HepG2 (cell line): ENCODE data around the gene FAM98A. TPM values are rescaled to one million over a fixed set of nuclear protein-coding genes. Genes with fewer than 3 reads are reported as not detected.

ENCODE experiments used
- BORCS8-MEF2B ChIP-seq: sonication (generic); formaldehyde crosslinking; IDR thresholded peaks from 2 replicates; pipeline ENCODE4 v1.8.0; 2022; ENCODE audit warnings: mild to moderate bottlenecking, missing genetic modification reagents
- FOXC1 ChIP-seq: sonication (generic); formaldehyde crosslinking; IDR thresholded peaks from 2 replicates; pipeline ENCODE4 v1.8.0; 2022; ENCODE audit warnings: mild to moderate bottlenecking, missing genetic modification reagents, borderline replicate concordance
- HOXA7 ChIP-seq: sonication (generic); formaldehyde crosslinking; IDR thresholded peaks from 2 replicates; pipeline ENCODE4 v1.8.1; 2022; ENCODE audit warnings: mild to moderate bottlenecking, missing genetic modification reagents, moderate library complexity
- MIER2 ChIP-seq: IDR thresholded peaks from 2 replicates; pipeline ENCODE4 v1.6.1; 2016; ENCODE audit warnings: missing biosample characterization, missing genetic modification reagents
- MXD4 ChIP-seq: IDR thresholded peaks from 2 replicates; pipeline ENCODE4 v1.6.1; 2016; ENCODE audit warnings: mild to moderate bottlenecking, missing biosample characterization, missing genetic modification reagents
- NCOR1 ChIP-seq: fragments of 200-600 bp; sonication (generic); IDR thresholded peaks from 2 replicates; pipeline ENCODE4 v1.7.0; 2017; ENCODE audit warnings: antibody characterized with exemption, low read length, borderline replicate concordance
- NFYC ChIP-seq: IDR thresholded peaks from 2 replicates; pipeline ENCODE4 v1.6.1; 2016; ENCODE audit warnings: missing genetic modification reagents, missing compliant biosample characterization
- NONO ChIP-seq, 2 experiments: fragments of 450-650 bp in 1 of 2; sonication (generic) in 1 of 2; formaldehyde crosslinking in 1 of 2; IDR thresholded peaks in 1 of 2; conservative IDR thresholded peaks in 1 of 2; 2 replicates each; pipeline versions ENCODE4 v1.6.1 to v1.8.0; 2017 to 2022; ENCODE audit warnings: mild to moderate bottlenecking in 1 of 2, missing genetic modification reagents in 1 of 2, moderate library complexity in 1 of 2
- NR3C1 ChIP-seq: sonication (generic); formaldehyde crosslinking; IDR thresholded peaks from 2 replicates; pipeline ENCODE4 v1.4.0; 2020; ENCODE audit warnings: missing genetic modification reagents
- PAF1 ChIP-seq: IDR thresholded peaks from 2 replicates; pipeline ENCODE4 v1.6.1; 2016; ENCODE audit warnings: missing genetic modification reagents, missing compliant biosample characterization
- POLR2AphosphoS5 ChIP-seq: IDR thresholded peaks from 2 replicates; pipeline ENCODE4 v1.6.1; 2012; ENCODE audit warnings: low read depth, low read length
- REXO4 ChIP-seq: sonication (generic); formaldehyde crosslinking; IDR thresholded peaks from 2 replicates; pipeline ENCODE4 v1.8.0; 2022; ENCODE audit warnings: missing genetic modification reagents, mild to moderate bottlenecking, borderline replicate concordance
- SRSF1 ChIP-seq: fragments of 200-400 bp; formaldehyde crosslinking; optimal IDR thresholded peaks from 2 replicates; pipeline ENCODE3; 2017; ENCODE audit warnings: mild to moderate bottlenecking, low read depth, low read length, moderate library complexity
- TEAD2 ChIP-seq: sonication (generic); formaldehyde crosslinking; IDR thresholded peaks from 2 replicates; pipeline ENCODE4 v1.9.0; 2021; ENCODE audit warnings: missing genetic modification reagents
- ZNF225 ChIP-seq: sonication (generic); formaldehyde crosslinking; IDR thresholded peaks from 2 replicates; pipeline ENCODE4 v1.4.0; 2020; ENCODE audit warnings: mild to moderate bottlenecking, missing genetic modification reagents
- ZNF253 ChIP-seq: sonication (generic); formaldehyde crosslinking; IDR thresholded peaks from 2 replicates; pipeline ENCODE4 v1.8.0; 2022; ENCODE audit warnings: mild to moderate bottlenecking, missing genetic modification reagents, borderline replicate concordance
- ZNF292 ChIP-seq: sonication (generic); formaldehyde crosslinking; IDR thresholded peaks from 2 replicates; pipeline ENCODE4 v1.8.1; 2022; ENCODE audit warnings: mild to moderate bottlenecking, low read depth, missing genetic modification reagents, borderline replicate concordance
- ZNF558 ChIP-seq: sonication (generic); formaldehyde crosslinking; IDR thresholded peaks from 2 replicates; pipeline ENCODE4 v1.9.0; 2022; ENCODE audit warnings: mild to moderate bottlenecking, missing genetic modification reagents, borderline replicate concordance
- polyA plus RNA-seq, 8 experiments: library from polyadenylated mRNA; depleted of rRNA in 3 of 8; stranded (reverse) in 7 of 8; unstranded in 1 of 8; fragments of >200 nt; fragmentation: Illumina TruSeq in 4 of 8; extraction: Trizol in 4 of 8; gene quantifications; 2 replicates each; pipeline versions ENCODE4 v1.2.1 to v1.2.3, GENCODE V29; 2011 to 2016; ENCODE audit warnings: low read depth in 4 of 8, missing spikeins in 1 of 8, mixed read lengths in 1 of 8; ENCODE audit not compliant: insufficient read depth in 1 of 8
- total RNA-seq, 5 experiments: library from RNA; depleted of rRNA; stranded (reverse); fragments of >200 nt; fragmentation: Illumina TruSeq; extraction: Trizol; gene quantifications; 2 replicates each; pipeline ENCODE4 v1.2.3, GENCODE V29; 2016; ENCODE audit warnings: low read depth in 1 of 5
- TF ChIP-seq, protein P1 (sequence below): sonication (generic); formaldehyde crosslinking; IDR thresholded peaks from 2 replicates; pipeline ENCODE4 v1.5.0; 2020; ENCODE audit warnings: missing genetic modification reagents, mild to moderate bottlenecking, borderline replicate concordance
- TF ChIP-seq, protein P2 (sequence below): IDR thresholded peaks from 2 replicates; pipeline ENCODE4 v1.6.1; 2016; ENCODE audit warnings: low read depth
- TF ChIP-seq, protein P3 (sequence below): sonication (generic); formaldehyde crosslinking; IDR thresholded peaks from 2 replicates; pipeline ENCODE4 v1.4.0; 2020; ENCODE audit warnings: missing genetic modification reagents, mild to moderate bottlenecking, borderline replicate concordance

FAM98A gene
- total and polyA plus RNA-seq, 2 of the 13 experiments (the other 11 are each of a cell fraction or from before 2014, with no cell fraction given): 44.0 to 61.4 TPM

DNA sequence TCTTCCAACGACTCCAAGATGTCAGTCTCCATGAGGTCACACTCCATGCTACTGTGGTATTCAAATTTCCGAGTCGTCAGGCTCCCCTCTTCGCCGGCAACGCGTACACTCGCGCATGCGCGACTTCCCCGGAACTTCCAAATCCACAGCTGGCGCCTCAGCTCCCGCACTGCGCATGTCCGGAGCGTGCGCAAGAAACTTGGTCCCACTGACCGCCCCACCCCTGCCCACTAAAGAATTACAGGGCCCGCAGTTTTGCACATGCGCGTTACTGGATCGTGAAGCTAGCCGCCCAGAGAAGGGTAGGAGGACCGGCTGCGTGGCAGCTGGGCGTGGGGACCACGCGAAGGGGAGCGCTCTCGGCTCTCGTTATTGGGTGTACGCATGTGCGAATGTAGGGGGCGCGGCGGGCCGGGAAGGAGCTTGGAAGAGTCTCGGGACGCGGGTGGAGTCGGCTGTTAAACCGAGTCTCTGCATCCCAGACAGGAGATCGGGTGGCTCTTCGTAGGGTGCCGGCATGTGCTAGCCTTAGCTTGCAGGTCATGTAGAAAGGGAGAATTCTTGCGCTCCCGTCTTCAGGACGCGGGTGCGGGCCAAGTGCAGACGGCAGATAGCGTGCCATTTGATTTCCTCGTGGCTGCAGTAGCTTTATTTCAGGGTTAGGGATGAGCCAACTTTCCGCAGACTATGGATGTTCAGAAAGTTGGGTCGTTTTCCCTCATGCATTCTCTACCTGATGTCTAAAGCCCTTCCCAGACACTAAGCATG, at the start of gene FAM98A (continued):
- TF ChIP-seq ZNF292 (CRISPR knock-in tag): peak; percentile 72
- peak; percentile 13; the same call in 1 of the 2 replicates for TF ChIP-seq ZNF253 (CRISPR knock-in tag)
- no peak for TF ChIP-seq PAF1 (CRISPR knock-in tag)
- peak; percentile 84 for TF ChIP-seq POLR2AphosphoS5
- TF ChIP-seq MXD4: peak; percentile 13
- TF ChIP-seq, protein P1, sequence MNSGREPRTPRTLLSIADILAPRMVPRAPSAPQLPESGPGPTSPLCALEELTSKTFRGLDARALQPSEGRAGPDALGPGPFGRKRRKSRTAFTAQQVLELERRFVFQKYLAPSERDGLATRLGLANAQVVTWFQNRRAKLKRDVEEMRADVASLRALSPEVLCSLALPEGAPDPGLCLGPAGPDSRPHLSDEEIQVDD (CRISPR knock-in tag): peak; percentile 86; the same call in 1 of the 2 replicates
- peak; percentile 81 for TF ChIP-seq SRSF1
- no peak; the same call in 1 of the 2 replicates for TF ChIP-seq FOXC1 (CRISPR knock-in tag)
- TF ChIP-seq MIER2 (CRISPR knock-in tag): peak; percentile 61; the same call in 1 of the 2 replicates
- peak; percentile 26; the same call in 1 of the 2 replicates for TF ChIP-seq ZNF225 (CRISPR knock-in tag)
- TF ChIP-seq, protein P2, sequence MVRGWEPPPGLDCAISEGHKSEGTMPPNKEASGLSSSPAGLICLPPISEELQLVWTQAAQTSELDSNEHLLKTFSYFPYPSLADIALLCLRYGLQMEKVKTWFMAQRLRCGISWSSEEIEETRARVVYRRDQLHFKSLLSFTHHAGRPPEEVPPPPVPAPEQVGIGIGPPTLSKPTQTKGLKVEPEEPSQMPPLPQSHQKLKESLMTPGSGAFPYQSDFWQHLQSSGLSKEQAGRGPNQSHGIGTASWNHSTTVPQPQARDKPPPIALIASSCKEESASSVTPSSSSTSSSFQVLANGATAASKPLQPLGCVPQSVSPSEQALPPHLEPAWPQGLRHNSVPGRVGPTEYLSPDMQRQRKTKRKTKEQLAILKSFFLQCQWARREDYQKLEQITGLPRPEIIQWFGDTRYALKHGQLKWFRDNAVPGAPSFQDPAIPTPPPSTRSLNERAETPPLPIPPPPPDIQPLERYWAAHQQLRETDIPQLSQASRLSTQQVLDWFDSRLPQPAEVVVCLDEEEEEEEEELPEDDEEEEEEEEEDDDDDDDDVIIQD (CRISPR knock-in tag): peak; percentile 75; the same call in 1 of the 2 replicates
- TF ChIP-seq NR3C1 (CRISPR knock-in tag): no peak
- TF ChIP-seq BORCS8-MEF2B (CRISPR knock-in tag): peak; percentile 70
- TF ChIP-seq HOXA7 (CRISPR knock-in tag): no peak
- TF ChIP-seq REXO4 (CRISPR knock-in tag): peak; percentile 11; the same call in 1 of the 2 replicates
- no peak for TF ChIP-seq NONO (IDR thresholded peaks at IDR 0.05)
- TF ChIP-seq NONO (CRISPR knock-in tag; conservative IDR thresholded peaks at IDR 0.05): peak; percentile 87; the same call in 1 of the 2 replicates
- peak; percentile 47; the same call in 1 of the 2 replicates for TF ChIP-seq TEAD2 (CRISPR knock-in tag)
- peak; percentile 43; the same call in 1 of the 2 replicates for TF ChIP-seq NFYC
- TF ChIP-seq, protein P3, sequence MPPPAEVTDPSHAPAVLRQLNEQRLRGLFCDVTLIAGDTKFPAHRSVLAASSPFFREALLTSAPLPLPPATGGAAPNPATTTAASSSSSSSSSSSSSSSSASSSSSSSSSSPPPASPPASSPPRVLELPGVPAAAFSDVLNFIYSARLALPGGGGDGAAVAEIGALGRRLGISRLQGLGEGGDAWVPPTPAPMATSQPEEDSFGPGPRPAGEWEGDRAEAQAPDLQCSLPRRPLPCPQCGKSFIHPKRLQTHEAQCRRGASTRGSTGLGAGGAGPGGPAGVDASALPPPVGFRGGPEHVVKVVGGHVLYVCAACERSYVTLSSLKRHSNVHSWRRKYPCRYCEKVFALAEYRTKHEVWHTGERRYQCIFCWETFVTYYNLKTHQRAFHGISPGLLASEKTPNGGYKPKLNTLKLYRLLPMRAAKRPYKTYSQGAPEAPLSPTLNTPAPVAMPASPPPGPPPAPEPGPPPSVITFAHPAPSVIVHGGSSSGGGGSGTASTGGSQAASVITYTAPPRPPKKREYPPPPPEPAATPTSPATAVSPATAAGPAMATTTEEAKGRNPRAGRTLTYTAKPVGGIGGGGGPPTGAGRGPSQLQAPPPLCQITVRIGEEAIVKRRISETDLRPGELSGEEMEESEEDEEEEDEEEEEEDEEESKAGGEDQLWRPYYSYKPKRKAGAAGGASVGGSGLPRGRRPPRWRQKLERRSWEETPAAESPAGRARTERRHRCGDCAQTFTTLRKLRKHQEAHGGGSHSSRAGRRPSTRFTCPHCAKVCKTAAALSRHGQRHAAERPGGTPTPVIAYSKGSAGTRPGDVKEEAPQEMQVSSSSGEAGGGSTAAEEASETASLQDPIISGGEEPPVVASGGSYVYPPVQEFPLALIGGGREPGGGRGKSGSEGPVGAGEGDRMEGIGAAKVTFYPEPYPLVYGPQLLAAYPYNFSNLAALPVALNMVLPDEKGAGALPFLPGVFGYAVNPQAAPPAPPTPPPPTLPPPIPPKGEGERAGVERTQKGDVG (CRISPR knock-in tag): 0 out of 2 replicates have a peak, but pooled peaks have one; percentile 56
- peak; percentile 74; the same call in 1 of the 2 replicates for TF ChIP-seq ZNF558 (CRISPR knock-in tag)
- TF ChIP-seq NCOR1: no peak
